ENCODE data around the gene ENPP7.

The ENPP7 gene, protein sequence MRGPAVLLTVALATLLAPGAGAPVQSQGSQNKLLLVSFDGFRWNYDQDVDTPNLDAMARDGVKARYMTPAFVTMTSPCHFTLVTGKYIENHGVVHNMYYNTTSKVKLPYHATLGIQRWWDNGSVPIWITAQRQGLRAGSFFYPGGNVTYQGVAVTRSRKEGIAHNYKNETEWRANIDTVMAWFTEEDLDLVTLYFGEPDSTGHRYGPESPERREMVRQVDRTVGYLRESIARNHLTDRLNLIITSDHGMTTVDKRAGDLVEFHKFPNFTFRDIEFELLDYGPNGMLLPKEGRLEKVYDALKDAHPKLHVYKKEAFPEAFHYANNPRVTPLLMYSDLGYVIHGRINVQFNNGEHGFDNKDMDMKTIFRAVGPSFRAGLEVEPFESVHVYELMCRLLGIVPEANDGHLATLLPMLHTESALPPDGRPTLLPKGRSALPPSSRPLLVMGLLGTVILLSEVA
- total RNA-seq: 0.05 to 0.09 reads per million in 2 donors

DNA sequence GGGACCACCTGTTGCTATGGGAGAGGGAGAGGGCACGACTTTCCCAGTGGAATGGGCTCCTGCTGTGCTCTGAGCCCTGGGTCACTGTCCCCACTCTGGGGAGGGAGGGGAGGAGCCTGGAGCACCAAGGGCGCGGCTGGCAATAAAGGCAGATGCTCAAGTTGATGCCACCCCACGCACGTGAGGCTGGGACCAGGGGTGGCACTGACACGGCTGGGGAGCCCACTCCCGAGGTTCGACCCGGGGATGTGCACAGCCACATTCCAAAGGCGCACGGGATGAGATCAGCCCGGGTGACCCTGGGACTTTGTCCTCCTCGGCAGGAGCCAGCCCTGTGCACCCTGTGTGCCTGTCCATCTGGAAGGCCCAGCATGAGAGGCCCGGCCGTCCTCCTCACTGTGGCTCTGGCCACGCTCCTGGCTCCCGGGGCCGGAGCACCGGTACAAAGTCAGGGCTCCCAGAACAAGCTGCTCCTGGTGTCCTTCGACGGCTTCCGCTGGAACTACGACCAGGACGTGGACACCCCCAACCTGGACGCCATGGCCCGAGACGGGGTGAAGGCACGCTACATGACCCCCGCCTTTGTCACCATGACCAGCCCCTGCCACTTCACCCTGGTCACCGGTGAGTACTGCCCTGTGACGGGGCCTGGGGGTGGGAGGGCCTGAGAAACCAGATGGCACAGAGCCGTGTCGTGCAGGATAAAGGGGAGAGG is at the start of gene ENPP7:
Gene ENPP7, plus strand, starts transcription at position 175 of the 715 bp plus-strand sequence. Its CDS starts 197 bp downstream, at position 372.
- DNase-seq: no peak

DNA sequence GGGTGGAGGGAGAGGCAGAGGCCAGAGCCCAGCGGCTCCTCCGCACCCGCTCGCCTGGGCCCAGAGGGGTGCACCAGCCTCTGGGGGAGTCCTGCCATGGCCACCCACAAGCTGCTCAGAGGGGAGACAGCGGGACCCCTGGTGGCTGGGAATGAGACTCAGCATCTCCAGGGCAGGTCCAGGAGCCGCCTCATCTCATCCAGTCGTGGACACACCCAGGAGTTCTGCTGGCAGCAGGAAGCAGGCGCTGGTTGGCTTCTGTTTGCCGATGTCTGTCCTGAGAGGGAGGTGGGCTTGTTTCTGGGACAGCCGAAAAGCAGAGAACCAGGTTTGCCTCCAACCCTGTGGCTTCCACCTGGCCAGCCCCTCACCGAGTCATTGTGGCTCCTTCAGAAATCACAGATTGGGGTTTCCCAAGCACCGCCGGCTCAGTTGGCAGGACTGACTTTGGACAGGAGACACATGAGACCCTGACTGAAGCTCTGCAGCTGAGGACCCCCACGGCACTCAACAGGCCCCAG is 49.6 kb upstream of the ENPP7 start:
- DNase-seq: no peak

DNA sequence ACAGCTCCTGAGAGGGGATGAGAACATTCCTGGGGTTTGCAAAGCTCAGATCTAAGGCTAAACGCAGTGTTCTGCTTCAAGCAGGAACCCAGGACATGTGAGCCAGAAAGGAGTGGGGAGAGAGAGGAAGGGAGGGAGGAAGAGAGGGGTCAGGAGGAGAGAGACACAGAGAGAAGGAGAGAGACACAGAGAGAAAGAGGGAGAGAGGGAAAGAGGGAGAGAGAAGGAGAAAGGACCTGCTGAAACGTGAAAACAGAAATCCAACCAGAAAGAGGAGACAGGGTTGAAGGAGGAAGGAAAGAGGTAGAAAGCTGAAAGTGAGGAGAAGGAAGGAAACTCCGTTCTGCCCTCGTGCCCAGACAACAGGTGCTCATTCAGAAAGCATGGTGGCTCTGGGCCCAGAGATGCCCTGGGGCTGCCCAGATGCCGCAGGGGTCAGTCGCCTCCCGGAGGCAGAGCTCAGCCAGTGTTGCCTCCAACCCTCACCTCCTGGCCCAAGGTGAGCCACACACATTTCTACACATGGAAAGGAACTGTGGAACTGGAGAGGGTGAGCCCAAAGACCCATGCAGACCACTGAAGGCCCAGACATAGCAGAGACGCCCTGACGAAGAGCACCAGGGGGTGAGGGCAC is 49.0 kb upstream of the ENPP7 start:
- no peak for DNase-seq

DNA sequence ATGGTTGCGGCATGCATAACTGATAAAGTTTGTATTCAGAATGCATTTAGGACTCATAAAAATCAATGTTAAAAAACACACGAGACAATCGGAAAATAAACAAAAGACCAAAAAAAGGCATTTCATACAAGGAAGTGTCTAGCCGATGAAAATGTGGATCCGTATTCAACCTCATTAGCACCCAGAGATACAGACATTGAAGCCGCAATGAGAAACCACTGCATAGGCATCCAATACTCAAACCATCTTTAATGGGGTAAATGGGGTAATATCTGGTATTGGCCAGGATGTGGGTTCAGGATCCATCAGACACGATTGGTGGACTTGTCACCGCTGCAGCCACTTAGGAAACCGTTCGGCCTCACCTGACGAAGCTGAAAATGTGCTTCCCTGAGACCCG is 47.4 kb upstream of the ENPP7 start:
- no peak for DNase-seq

DNA sequence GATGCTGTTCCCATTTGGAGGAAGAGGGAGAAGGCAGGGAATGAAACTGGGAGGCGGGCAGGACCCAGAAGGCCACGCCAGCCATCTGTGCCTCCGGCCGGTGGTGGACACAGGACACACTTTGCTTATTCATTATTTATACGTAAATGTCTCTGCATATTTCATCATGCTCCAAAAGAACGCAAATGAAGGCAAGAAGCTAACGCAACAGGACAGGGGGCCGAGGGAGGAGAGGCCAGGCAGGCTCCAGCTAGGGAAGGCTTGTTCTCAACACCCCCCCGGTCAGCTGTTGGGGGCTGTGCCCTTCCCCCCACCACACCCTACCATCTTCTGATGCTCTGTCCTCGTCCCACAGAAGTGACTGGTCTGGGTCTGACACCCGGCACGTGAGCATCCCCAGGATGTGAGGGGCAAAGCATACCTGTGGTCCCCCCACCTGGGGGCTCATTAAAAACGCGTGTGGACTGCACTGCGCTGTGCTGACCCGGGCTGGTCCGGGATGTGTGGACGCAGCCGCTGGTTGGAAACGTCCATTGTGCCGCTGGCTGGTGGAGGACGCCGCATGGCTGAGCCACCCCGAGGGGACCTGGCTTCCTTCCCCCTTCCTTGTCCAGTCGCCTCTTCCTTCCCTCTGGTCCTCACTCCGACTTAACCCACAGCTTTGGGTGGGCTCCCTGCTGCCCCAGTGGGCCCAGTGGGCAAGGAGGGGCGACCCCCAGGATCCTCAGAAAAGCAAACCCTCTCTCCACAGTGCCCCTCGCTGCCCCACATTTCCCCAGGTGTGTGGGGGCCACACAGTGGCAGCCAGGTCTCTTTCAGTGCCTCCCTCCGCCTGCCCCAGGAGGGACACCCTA is 46.4 kb upstream of the ENPP7 start:
- DNase-seq: no peak

DNA sequence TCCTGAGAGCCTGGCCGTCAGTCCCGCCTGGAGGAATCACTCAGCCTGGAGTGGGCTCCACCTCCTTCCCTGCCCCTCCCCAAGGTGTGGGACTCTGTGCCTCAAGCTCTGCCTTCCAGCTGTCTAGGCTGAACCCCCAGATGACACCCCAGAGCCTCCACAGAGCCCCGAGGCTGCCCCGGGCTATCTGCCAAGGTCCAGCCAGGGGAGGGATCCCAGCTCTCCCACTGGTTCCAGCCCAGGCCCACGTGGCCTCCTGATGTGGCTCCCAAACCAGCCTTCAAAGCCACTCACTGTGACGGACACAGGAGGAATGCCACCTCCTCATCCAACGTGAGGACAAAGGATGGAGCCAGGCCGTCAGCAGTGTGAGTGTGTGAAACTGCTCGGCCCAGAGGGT is 45.6 kb upstream of the ENPP7 start:
- no peak for DNase-seq

DNA sequence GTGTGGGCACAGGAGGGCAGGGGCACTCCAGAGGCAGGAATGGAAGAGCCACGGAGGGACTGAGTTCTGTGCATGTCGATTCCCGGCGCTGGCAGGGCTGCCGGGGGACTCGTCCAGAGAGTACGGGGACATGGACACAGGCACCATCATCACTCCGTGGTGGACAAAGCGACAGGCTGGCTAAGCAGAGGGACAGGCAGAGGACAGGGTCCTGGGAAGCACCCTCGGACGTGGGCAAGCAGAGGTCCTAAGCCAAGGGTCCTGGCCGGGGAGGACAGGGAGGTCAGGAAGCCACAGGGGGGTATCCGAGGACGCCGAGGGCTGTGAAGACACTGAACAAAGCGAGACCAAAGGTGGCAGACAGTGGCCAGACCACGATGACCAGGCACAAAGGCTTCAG is 44.3 kb upstream of the ENPP7 start:
- DNase-seq: no peak

DNA sequence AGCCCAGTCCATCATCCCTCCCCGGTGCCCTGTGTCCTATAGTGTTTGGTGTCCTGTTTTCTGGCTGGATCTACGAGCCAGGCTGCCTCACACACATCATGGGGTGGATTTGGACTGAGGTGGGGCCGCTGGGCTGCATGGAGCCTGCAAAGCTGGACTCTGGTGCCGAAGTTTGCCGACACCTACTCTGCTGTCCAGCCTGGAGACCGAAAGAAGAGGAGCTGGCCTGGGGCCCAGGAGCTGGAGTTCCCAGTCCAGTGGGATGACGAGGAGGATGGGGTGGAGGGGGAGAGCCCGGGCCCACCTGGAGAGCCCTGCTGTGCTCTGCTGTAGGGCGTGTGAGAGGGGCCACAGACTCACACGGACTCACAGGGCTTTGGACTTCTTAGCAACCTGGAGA is 40.3 kb upstream of the ENPP7 start:
- no peak for DNase-seq

DNA sequence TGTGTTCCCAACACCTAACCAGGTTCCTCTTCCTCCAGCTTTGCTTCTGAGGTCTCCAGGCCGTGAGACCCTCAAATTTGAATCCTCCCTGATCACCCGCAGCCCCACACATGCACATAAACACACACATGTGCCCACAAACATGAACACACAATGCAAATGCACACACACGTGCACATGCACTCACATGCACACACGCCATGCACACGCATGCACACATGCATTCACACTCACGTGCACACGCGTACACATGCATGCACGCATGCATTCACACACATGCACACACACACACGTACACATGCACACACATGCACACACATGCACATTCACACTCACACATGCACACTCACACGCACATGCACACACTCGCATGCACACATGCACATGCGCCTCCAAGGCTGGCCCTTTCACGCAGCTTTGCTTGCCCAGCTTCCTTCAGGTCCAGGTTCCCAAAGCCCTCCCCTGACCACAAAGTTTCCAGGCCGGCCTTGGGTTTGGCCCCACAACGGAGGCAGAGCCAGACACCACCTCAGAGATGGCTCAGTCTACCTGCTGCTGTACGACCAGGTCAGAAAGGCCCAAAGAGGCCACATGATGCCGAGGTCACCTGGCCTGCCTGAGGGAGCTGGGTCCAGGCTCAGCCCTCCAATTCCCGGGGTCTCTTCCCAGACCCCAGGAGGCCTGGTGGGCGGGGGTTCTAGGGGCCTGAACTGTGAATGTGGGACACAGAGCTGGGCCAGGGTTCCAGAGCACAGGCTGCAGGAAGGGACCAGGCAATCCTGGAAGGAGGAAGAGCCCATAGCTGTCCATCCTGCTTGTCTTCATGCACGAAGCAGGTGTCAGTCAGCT is 39.5 kb upstream of the ENPP7 start:
- DNase-seq: no peak

DNA sequence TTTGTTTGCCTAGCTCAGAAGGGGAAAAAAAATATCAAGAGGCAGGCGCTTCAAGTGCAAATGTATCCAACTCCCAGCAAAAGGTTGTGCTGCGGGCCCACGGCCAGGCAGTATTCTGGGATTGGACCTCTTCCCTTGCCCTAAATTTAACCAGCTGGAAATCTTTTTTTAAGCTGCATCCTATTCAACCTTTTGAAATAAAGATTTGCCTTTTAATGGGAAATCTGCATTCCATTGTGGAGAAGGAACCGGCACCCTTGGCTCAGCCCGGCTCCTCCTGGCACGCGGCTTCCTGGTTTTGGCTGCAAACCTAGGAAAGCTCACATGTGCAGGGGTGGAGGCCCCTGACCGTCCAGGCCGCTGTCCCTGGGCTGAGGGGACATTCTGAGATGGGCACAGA is 38.8 kb upstream of the ENPP7 start:
- no peak for DNase-seq

DNA sequence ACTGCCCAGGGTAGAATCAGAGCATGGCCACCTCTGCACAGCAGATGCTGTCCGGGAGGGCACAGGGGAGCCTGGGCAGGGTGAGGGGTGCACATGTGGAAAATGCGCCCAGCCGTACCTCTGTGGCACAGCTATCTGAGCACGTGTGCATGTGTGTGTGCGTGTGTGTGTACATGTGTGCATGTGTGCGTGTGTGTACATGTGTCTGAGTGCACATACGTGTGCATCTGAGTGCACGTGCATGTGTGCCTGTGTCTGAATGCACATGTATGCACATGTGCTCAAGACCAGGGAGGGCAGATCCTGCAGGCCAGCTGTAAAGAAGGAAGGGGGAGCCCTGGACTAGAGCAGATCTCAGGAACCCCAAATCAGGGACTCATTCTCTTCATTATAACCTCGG is 37.3 kb upstream of the ENPP7 start:
- no peak for DNase-seq

DNA sequence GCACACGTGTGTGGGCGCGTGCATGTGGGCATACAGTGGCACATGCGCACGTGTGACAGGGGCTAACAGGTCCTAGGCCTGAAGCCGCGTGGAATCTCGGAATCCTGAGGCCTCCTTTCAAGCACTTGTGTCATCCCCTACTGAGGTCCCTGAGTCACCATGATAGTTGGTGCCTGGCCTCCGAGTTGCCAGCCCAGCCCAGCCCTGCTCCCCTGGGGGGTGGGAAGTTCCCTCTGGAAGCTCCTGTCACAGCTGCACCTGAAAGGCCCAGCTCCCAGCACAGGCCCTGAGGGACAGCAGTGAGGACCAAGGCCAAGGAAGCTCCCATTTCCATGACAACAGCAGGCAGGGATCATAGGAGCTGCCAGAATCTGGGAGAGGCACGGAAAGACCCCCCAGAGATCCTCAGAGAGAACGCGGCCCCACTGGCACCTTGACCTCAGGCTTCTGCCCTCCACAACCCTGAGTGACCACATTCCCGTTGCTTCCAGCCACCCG is 35.4 kb upstream of the ENPP7 start:
- DNase-seq: no peak

DNA sequence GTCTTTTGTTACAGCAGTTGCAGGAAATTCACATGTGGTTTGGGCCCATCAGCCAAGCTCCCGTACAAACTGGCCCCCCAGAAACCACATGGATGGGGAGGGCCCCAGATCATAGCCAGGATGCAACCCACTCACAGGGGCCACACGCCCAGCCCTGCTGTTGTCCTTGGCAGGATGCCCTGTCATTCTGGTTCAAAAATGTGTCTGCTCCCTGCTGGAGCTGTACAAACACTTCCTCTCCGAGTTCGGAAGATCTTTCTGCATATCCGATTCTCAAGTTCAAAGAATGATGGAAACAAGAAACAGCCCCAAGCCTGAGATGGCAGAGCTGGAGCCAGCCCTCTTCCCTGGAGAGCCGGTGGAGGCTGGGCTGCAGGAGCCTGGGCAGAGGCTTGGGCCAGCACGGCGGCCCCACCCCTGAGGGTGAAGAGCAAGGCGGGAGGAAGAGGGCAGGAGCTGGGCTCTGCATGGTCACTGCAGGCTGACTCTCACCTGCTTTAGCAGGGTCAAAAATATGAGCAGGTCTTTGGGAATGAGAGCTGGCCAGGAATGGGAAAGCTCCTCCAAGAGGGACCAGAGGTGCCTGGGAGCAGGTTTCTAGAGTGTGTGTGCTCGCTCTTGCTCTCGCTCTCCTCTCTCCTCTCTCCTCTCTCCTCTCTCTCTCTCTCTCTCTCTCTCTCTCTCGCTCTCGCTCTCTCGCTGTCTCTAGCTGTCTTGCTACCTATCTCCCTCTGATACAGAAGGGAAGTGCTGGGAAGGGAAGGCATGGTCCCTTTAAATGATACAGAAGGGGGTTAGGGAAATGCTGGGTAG is 34.7 kb upstream of the ENPP7 start:
- DNase-seq: no peak

DNA sequence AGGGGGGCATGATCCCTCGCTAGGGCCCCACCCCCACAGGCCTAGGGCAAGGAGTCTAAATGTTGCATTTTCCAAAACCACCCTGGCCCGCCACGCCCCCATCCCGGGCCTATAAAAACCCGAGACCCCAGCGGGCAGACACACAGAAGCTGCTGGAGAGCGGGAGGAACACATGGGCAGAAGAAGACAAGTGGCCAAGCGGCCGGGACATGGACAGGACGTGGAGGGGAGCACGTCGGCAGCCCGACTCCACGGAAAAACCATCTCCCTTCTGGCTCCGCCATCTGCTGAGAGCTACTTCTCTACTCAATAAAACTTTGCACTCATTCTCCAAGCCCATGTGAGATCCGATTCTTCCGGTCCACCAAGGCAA is 34.1 kb upstream of the ENPP7 start:
- DNase-seq: no peak

DNA sequence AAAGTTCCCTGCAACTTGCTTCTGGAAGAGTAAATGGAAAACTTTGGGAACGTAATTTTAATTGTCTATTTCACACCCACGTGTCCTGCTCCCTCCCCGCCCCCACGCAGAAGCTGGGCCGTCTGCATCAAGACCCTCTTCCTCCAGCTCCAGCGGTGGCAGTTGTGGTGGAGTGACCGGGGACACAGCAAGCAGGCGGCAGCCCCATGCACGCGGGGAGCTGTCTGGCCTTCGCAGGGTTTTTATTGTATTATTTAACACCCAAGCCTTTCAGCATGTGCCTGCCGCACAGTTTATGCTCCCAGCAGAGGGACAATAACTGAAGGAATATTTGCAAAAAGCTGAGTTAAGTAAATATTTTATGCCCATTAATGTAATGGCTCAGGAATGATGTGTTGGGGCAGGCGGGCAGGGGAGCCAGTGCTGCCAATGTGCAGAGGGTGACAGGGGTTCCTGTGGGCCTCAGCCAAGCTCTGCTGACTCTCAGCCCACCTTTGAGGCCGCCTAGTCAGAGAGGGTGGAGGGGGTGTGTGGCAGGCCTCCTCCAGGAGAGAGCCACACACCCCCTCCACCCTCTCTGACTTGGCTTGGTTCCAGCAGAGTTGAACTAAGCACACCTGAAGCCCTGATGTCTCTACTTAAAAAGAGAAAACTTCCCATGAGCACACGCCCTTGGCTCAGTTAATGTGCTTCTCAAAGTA is 32.4 kb upstream of the ENPP7 start:
- no peak for DNase-seq

DNA sequence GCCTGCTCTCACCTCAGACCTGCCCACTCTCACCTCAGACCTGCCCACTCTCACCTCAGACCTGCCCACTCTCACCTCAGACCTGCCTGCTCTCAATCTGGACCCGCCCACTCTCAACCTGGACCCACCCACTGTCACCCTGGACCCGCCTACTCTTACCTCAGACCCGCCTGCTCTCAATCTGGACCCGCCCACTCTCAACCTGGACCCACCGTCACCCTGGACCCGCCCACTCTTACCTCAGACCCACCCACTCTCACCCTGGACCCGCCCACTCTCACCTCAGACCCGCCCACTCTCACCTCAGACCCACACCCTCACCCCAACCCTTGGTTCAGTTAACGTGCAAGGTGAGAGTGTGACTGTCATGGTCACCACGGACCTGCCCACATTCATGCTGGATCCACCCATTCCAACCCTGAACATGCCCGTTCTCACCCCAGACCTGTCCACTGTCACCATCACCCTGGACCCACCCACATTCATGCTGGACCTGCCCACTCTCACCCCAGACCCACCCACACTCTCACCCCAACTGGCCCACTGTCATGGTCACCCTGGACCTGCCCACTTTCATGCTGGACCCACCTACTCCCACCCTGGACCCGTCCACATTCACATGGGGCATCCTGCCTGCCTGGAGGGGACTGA is 31.2 kb upstream of the ENPP7 start:
- no peak for DNase-seq

DNA sequence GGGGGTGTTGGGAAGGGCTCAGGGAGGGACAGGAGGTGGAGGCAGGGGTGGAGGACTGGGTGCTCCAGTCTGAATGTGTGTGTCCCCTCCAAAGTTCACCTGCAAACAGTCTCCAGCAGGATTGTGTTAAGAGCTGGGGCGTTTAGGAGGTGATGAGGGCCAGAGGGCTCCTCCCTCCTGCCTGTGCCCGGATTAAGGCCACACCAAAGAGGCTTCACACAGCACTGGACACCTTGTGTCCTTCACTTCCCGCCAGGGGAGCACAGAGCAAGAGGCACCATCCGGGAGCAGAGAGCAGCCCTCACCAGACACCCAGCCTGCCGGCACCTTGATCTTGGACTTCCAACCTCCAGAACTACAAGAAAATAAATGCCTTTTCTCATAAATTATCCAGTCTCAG is 30.2 kb upstream of the ENPP7 start:
- no peak for DNase-seq

DNA sequence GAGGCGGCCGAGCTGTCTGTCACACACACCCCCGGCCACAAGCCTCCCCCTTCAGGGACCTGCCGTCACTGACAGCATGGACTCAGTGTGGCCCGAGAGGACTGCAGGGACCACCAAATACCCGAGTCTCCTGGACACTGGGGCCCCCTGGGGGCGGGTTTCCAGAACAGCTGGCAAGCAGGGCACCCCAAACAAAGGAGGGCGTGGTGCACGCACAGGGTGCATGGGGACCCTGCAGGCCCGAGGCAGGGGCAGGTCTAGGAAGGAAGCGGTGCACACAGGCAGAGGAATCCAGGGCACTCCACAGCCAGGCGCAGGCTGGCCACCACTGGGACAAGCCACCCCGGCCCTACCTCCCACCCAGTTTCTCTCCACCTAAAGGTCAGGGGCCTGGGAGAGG is 28.7 kb upstream of the ENPP7 start:
- DNase-seq: no peak

DNA sequence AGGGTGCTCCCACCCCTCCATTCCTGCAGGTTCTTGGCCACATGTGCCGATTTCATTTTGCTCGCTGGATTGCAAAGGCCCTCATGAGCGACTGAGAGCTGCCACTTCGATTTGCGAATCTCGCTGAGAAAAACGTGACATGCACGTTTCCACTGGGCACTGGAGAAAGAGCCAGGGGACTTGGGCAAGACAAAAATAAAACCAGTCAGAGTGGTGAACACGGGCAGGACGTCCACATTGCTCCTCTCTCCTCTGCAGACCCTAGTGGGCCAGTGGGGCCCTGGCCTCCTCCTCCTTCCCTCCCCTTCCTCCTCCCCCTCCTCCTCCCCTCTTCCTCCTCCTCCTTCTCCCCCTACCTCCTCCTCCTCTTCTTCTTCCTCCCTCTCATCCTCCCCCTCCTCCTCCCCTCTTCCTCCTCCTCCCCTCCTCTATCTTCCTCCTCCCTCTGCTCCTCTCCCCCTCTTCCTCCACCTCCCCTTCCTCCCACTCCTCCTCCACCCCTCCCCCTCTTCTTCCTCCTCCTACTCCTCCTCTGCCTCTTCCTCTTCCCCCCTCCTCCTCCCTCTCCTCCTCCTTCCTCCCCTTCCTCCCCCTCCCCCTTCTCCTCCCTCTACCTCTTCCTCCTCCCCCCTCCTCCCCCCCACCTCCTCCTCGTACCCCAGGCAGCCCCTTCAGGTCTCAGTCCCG is 28.1 kb upstream of the ENPP7 start:
- DNase-seq: no peak
